Measurements from ENCODE around the gene NEK6.

The NEK6 gene

GRCh38 chr9:124257844-124258606 is at the start of gene NEK6:
Gene NEK6, plus strand, starts transcription at chr9:124257949. Its CDS starts 44,016 bp downstream, at chr9:124301965.
- DNase-seq, result peak; percentile 56

- no peak for DNase-seq
These were observed 49.2 kb upstream of the NEK6 start for GRCh38 chr9:124208571-124208970.

GRCh38 chr9:124209279-124209678 is 48.5 kb upstream of the NEK6 start:
- DNase-seq, result no peak

- no peak for DNase-seq
These were observed 48.0 kb upstream of the NEK6 start for GRCh38 chr9:124209774-124210173.

GRCh38 chr9:124210697-124211096 is 47.1 kb upstream of the NEK6 start:
- no peak for DNase-seq

- no peak for DNase-seq
These were observed 45.2 kb upstream of the NEK6 start for GRCh38 chr9:124212381-124213050.

- no peak for DNase-seq
These were observed 44.4 kb upstream of the NEK6 start for GRCh38 chr9:124213396-124213795.

- DNase-seq, result no peak
These were observed 43.6 kb upstream of the NEK6 start for GRCh38 chr9:124214116-124214515.

- DNase-seq, result no peak
These were observed 43.0 kb upstream of the NEK6 start for GRCh38 chr9:124214596-124215367.

- no peak for DNase-seq
These were observed 42.3 kb upstream of the NEK6 start for GRCh38 chr9:124215368-124215910.

GRCh38 chr9:124215956-124216355 is 41.8 kb upstream of the NEK6 start:
- DNase-seq, result no peak

- DNase-seq, result no peak
These were observed 41.1 kb upstream of the NEK6 start for GRCh38 chr9:124216474-124217176.

GRCh38 chr9:124217836-124218437 is 39.8 kb upstream of the NEK6 start:
- DNase-seq, result no peak

GRCh38 chr9:124218438-124218982 is 39.2 kb upstream of the NEK6 start:
- peak; percentile 63 for DNase-seq

GRCh38 chr9:124218987-124219461 is 38.7 kb upstream of the NEK6 start:
- no peak for DNase-seq

- no peak for DNase-seq
These were observed 36.8 kb upstream of the NEK6 start for GRCh38 chr9:124220946-124221451.

GRCh38 chr9:124221676-124222075 is 36.1 kb upstream of the NEK6 start:
- no peak for DNase-seq

GRCh38 chr9:124222109-124222508 is 35.6 kb upstream of the NEK6 start:
- DNase-seq, result no peak

GRCh38 chr9:124222918-124223720 is 34.6 kb upstream of the NEK6 start:
- no peak for DNase-seq

- no peak for DNase-seq
These were observed 31.8 kb upstream of the NEK6 start for GRCh38 chr9:124225945-124226344.

GRCh38 chr9:124228516-124228915 is 29.2 kb upstream of the NEK6 start:
- no peak for DNase-seq
